ENCODE results near the gene BNIP3. TPM values are rescaled to one million over a fixed set of nuclear protein-coding genes. Genes with fewer than 3 reads are reported as not detected.

The BNIP3 gene
- total RNA-seq, 2 experiments from 2014 or later = 60.2 to 62.3 TPM

DNA sequence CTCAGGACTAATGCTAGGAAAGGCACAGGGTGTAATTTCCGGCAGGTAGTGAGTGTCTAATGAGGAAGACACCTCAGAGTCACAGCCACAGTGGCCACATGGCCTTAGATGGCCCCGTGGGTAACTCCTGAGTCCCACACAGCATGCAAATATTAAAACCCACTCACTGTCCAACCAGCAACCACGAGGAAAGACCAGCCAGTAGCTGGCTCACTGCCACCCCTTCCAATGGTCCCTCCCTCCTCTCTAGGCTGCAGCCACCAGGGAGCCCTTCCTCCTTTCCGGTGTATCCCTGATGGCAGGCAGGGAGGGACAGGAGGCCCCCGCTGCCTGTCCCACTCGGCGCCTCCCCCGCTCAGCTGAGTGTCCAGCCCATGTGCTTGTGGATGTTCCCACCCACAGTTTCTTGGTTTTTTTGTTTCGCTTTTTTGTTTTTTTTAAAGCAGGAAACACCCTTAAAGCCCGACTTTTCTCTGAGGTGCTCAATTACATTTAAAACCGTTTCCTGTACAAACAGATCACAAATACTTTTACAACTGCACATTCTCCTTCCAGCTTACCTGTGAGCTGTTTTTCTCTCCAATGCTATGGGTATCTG lies 9.2 kb downstream of the BNIP3 start:
- H3K4me1 Mint-ChIP-seq = peaks cover 61% of the 10 kb centered on the region
- H3K36me3 Mint-ChIP-seq (ENCODE audit: low read depth) = peaks cover 55% of the 10 kb centered on the region
- peak; percentile 50 for DNase-seq

DNA sequence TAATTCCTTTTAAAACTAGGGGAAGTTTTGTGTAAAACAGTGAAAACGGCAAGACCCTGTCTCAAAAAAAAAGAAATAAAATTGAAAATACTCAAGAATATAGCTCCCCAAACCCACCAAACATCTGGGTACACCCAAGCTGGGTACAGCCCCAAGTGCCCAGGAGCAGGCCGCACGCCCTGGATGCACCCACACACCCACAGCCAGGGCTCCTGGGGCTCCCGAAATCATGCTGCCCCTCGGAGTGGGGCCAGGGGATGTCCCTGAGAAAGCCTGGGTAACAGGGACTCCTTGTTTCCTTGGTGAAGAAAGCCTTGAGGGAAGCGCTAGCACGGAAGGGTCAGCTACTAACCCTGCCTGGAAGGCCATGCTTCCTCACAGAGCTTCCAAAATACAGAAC lies 10.1 kb downstream of the BNIP3 start:
- peaks cover 55% of the 10 kb centered on the region for H3K36me3 Mint-ChIP-seq (ENCODE audit: low read depth)
- no peaks in the 10 kb centered on the region for H3K27me3 Mint-ChIP-seq
- H3K4me1 Mint-ChIP-seq = peaks cover 52% of the 10 kb centered on the region
- peak overlapping the region; percentile 89 for H3K27ac Mint-ChIP-seq
- ChIA-PET CTCF (interaction anchor here (0.9 to 3.3 kb wide), 5 partner anchors 10 to 86 kb away, joined by 3 to 18 read pairs (median 5); partner anchors contain the start of gene BNIP3), POLR2A (interaction anchor here (0.8 to 3.2 kb wide), 6 partner anchors 10 to 86 kb away, joined by 3 to 24 read pairs (median 14); partner anchors contain the start of genes BNIP3 and PPP2R2D)
- DNase-seq = no peak
- H3K9me3 Mint-ChIP-seq = no peaks in the 10 kb centered on the region
- H3K4me3 Mint-ChIP-seq = peak overlapping the region; percentile 72

More for the DNA sequence above, 9.2 kb downstream of the BNIP3 start:
- CTCF ChIA-PET = interaction anchor here (0.9 to 3.3 kb wide), 7 partner anchors 9 to 87 kb away, joined by 3 to 18 read pairs (median 5); partner anchors contain the start of gene BNIP3
- no peaks in the 10 kb centered on the region for H3K27me3 Mint-ChIP-seq
- no peaks in the 10 kb centered on the region for H3K9me3 Mint-ChIP-seq
- POLR2A ChIA-PET = interaction anchor here (0.8 to 3.2 kb wide), 8 partner anchors 8 to 87 kb away, joined by 3 to 24 read pairs (median 12); partner anchors contain the start of genes BNIP3 and PPP2R2D
- peak overlapping the region; percentile 89 for H3K27ac Mint-ChIP-seq
- peak overlapping the region; percentile 72 for H3K4me3 Mint-ChIP-seq

DNA sequence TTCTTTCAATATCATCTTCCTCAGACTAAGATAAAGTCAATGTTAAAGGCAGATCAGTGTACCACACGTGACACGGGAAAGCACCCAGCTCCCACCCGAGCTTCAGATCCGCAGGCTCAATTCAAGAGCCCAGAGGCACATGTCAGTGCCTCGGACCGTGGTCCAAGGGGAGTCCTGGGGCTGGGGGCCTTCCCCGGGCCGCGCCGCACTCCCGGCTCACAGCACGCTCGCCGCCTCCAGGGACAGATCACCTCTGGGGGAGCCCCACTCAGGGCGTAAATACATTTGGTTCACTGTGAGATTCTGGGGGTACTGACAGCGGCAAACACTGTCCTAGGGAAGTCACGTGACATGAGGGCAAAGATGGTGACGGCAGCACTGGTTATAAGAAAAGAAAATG lies 10.8 kb downstream of the BNIP3 start:
- H3K4me3 Mint-ChIP-seq = no peak overlapping the region
- H3K36me3 Mint-ChIP-seq (ENCODE audit: low read depth) = peaks cover 57% of the 10 kb centered on the region
- no peaks in the 10 kb centered on the region for H3K9me3 Mint-ChIP-seq
- DNase-seq = no peak
- CTCF ChIA-PET = no interaction called here
- peak overlapping the region; percentile 23 for H3K27ac Mint-ChIP-seq
- peaks cover 49% of the 10 kb centered on the region for H3K4me1 Mint-ChIP-seq
- no peaks in the 10 kb centered on the region for H3K27me3 Mint-ChIP-seq
- POLR2A ChIA-PET = no interaction called here

DNA sequence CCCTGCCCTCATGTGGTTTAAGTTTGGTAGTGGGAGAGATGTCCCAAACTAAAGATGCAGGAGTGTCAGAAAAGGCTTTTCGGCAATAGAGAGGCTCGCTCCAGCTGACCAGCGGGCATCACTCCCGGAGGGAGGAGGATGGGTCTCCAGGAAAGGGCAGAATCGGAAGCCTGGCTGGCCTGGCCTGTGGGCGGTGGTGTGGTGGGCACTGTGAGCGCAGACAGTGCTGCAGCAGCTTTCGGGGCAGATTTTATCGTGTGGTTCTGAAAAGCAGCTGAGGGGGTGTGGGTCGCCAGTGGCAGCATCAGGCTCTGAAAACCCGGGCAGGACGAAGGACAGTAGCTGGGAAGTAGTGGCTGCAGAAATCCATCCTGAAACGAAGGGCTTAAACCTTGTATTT lies 12.8 kb downstream of the BNIP3 start:
- CTCF ChIA-PET = interaction anchor here (2.4 kb wide), 1 partner anchor 12 kb away, joined by 10 read pairs; the partner anchor contains the start of gene BNIP3
- H3K36me3 Mint-ChIP-seq (ENCODE audit: low read depth) = peaks cover 64% of the 10 kb centered on the region
- H3K27me3 Mint-ChIP-seq = no peaks in the 10 kb centered on the region
- POLR2A ChIA-PET = interaction anchor here (1.1 kb wide), 1 partner anchor 65 kb away, joined by 3 read pairs; no protein-coding TSS in a partner anchor
- no peak for DNase-seq
- H3K9me3 Mint-ChIP-seq = no peaks in the 10 kb centered on the region
- peaks cover 50% of the 10 kb centered on the region for H3K4me1 Mint-ChIP-seq
- H3K4me3 Mint-ChIP-seq = no peak overlapping the region
- no peak overlapping the region for H3K27ac Mint-ChIP-seq

DNA sequence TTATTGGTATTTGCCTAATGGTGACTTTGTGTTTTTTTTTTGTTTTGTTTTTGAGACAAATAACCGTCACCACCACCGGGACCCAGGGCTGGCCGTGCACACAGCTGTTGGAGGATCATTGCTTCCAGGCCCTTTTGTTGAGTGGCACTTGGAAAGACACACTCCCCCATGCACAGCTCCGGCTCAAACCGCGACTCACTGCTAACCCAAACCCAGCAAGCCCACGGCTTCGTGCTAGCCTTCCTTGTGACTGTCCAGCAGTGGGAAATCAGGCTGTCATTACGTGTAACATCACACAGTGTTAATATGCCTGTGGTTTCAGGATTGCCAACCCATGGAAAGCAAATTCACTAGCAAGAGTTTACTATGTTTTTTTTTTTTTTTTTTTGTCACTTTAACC lies 17.4 kb downstream of the BNIP3 start:
- no peaks in the 10 kb centered on the region for H3K27me3 Mint-ChIP-seq
- POLR2A ChIA-PET = interaction anchor here (0.7 to 2.6 kb wide), 6 partner anchors 10 to 64 kb away, joined by 3 to 13 read pairs (median 4); partner anchors contain the start of gene PPP2R2D
- H3K9me3 Mint-ChIP-seq = no peaks in the 10 kb centered on the region
- DNase-seq = no peak
- peaks cover 24% of the 10 kb centered on the region for H3K4me1 Mint-ChIP-seq
- peak overlapping the region; percentile 71 for H3K27ac Mint-ChIP-seq
- CTCF ChIA-PET = interaction anchor here (0.9 to 1.0 kb wide), 2 partner anchors 11 to 59 kb away, joined by 3 to 4 read pairs; no protein-coding TSS in a partner anchor
- H3K36me3 Mint-ChIP-seq (ENCODE audit: low read depth) = peaks cover 30% of the 10 kb centered on the region
- H3K4me3 Mint-ChIP-seq = no peak overlapping the region

DNA sequence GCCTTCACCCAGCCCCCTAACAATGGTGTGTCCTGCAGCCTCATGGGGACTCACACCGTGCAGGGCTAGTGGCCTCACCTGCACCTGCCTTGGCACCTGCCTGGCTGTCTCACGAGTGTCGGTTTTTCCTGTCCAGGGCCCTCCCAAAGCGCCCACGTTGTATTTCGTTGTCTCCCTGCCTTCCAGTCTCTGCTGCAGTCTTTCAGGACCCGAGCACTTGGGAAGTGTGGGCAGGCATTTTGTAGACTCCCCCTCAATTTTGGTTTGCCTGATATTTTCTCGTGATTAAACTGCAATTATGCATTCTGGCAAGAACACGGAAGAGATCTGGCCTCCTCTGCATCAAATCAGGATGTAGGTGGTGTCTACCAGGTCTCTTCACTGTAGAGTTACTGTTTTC lies 17.9 kb downstream of the BNIP3 start:
- Mint-ChIP-seq H3K27me3 (no peaks in the 10 kb centered on the region), H3K27ac (peak overlapping the region; percentile 50), H3K4me1 (peaks cover 24% of the 10 kb centered on the region), H3K4me3 (no peak overlapping the region), H3K9me3 (no peaks in the 10 kb centered on the region), H3K36me3 (ENCODE audit: low read depth) (peaks cover 28% of the 10 kb centered on the region)
- CTCF ChIA-PET = no interaction called here
- POLR2A ChIA-PET = no interaction called here
- no peak for DNase-seq

DNA sequence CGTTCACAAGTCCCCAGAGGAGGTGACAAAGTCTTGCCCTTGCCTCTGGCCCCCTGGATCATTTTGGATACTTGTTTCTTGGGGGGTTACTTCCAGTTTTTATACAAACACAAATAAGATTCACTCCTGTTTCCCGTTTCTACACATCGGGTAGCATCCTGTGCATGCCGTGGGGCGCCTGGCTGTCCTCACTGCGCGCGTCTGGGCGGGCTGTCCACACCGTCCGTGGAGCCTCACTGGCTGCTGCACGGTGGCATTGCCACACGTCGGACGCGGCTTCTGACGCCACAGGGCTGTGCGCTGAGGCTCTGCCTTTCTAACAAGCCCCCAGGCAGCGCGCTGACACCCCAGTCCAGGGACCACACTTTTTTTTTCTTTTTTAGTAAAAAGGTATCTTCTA lies 18.4 kb downstream of the BNIP3 start:
- Mint-ChIP-seq H3K4me1 (peaks cover 24% of the 10 kb centered on the region), H3K27me3 (no peaks in the 10 kb centered on the region), H3K4me3 (no peak overlapping the region), H3K36me3 (ENCODE audit: low read depth) (peaks cover 25% of the 10 kb centered on the region), H3K9me3 (no peaks in the 10 kb centered on the region), H3K27ac (no peak overlapping the region)
- no peak for DNase-seq
- ChIA-PET CTCF (no interaction called here), POLR2A (no interaction called here)

DNA sequence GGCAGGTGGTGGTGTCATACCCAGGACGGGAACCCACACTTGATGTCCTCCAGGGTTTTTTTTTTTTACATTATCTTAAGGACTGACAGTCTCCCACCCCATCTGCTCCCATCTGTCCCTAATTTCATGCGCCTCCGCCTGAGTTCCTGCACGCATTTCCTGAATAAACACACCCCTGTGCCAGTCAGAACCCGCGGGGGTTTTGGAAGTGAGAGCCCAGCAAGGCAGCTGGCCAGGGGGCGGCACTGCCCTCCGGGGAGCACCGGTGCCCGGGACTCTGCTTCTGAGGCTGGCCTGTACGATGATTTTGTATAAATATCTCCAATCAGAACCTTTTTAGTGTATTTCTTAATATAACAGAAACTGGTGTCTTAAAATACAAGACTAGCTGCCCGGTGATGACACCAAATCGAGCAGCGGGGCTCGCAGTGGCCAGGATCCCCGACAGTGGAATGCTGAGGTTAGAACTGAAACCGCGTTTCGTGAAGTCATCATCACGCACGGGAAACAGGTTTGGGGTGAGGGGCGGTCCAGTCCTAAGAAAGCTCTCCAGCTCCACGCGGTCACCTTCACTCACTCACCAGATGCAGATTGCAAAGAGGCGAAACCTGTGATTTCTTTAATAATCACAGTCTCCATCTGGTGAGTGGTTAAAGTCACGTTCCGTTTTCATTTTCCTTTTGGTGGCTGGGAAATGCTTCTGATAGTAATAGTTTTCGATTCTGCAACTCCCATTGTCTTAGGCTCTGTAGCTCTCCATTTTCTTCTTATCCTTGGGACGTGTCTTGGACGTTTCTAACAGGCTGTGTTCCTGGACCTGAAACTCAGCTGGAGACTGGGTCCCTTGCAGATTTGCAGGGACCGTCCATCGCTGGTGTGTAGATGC lies 19.7 kb downstream of the BNIP3 start:
- Mint-ChIP-seq H3K4me1 (peaks cover 24% of the 10 kb centered on the region), H3K4me3 (no peak overlapping the region), H3K27ac (no peak overlapping the region), H3K36me3 (ENCODE audit: low read depth) (peaks cover 26% of the 10 kb centered on the region), H3K9me3 (no peaks in the 10 kb centered on the region), H3K27me3 (no peaks in the 10 kb centered on the region)
- ChIA-PET POLR2A (interaction anchor here (0.8 to 1.2 kb wide), 2 partner anchors 10 to 61 kb away, joined by 3 to 4 read pairs; partner anchors contain the start of gene PPP2R2D), CTCF (no interaction called here)
- DNase-seq = no peak

DNA sequence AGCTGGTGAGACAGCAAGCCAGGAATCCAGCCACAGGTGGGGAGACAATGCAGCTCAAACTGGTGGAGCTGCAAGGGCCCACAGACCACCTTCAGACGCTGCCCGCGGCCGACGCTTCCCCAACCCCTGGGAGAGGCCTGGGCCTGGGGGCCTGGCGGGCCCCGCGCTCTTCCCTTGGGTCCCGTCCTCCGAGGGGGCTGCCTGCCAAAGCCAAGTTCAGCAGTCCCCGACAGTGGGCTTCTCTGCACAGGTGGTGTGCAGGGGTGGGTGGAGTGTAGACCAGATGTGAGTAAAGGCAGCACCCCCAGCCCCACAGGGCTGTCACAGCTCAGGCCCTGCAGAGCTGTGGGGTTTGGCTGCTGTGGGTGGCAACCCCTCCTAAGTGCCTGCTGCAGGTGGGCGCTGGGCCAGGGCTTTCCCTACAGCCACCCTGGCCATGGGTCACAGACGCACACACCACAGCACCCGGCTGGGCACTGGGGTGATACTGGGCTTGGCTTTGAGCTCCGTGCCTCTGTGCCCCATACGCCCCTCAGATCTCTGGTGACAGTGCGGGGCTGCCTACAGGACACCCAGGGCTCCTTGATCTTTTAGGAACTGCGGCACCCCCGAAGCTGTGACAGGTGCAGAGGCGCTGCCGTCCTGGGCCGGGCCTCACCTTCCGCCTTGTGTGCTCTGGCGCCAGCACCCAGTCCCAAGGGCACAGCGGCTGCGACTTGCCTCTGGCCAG lies 20.5 kb downstream of the BNIP3 start:
- no peaks in the 10 kb centered on the region for H3K9me3 Mint-ChIP-seq
- H3K36me3 Mint-ChIP-seq (ENCODE audit: low read depth) = peaks cover 31% of the 10 kb centered on the region
- no peak overlapping the region for H3K27ac Mint-ChIP-seq
- H3K27me3 Mint-ChIP-seq = no peaks in the 10 kb centered on the region
- H3K4me3 Mint-ChIP-seq = no peak overlapping the region
- ChIA-PET CTCF (no interaction called here), POLR2A (interaction anchor here (0.6 to 1.2 kb wide), 3 partner anchors 11 to 20 kb away, joined by 3 to 4 read pairs (median 3); no protein-coding TSS in a partner anchor)
- DNase-seq = no peak
- H3K4me1 Mint-ChIP-seq = peaks cover 23% of the 10 kb centered on the region

DNA sequence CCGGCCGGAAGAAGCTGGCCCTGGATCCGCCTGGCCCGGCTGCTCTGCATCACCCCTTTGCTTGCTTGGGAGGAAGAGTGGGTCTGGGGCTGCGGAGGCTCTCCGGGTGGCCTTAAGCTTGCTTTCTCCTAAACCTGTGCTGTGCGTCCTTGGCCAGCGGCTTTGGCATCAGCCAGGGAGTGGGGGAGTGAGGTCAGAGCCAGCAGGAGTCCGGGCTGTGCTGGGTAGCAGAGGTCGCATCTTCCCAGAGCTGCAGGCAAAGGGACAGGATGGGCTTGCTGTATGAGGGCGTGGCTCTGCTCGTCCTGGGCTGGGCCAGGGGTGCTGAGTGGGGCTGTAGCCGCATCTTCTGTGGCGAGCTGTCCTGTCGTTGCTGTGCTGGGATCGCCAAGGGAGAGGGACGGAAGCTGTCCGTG lies 21.1 kb downstream of the BNIP3 start:
- CTCF ChIA-PET = no interaction called here

DNA sequence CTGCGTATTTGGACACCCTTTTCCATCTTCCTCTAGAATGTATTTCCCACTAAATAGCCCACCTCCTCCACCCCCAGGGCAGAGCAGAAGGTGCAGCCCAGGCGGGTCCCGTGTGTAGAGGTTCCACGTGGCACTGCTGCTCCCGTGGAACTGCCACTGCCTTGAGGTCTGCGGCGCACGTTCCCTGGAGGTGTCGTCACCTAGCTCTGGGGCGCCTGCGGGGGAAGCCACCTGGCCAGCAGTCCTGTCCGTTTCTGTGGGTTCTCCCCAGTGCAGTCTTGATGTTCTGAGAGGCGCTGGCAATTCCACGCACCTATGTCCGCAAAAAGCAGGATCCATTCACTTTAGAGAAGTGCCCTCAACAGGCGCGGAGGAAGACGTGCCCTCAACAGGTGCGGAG lies 21.9 kb downstream of the BNIP3 start:
- POLR2A ChIA-PET = interaction anchor here (1.2 kb wide), 1 partner anchor 15 kb away, joined by 3 read pairs; no protein-coding TSS in a partner anchor
- Mint-ChIP-seq H3K36me3 (ENCODE audit: low read depth) (peaks cover 38% of the 10 kb centered on the region), H3K4me3 (no peak overlapping the region), H3K27me3 (no peaks in the 10 kb centered on the region), H3K27ac (no peak overlapping the region), H3K4me1 (peaks cover 11% of the 10 kb centered on the region), H3K9me3 (no peaks in the 10 kb centered on the region)
- DNase-seq = no peak
- CTCF ChIA-PET = no interaction called here

More for the DNA sequence above, 21.1 kb downstream of the BNIP3 start:
- POLR2A ChIA-PET = interaction anchor here (0.6 to 1.2 kb wide), 2 partner anchors 14 to 21 kb away, joined by 3 read pairs; no protein-coding TSS in a partner anchor
- Mint-ChIP-seq H3K4me1 (peaks cover 19% of the 10 kb centered on the region), H3K27me3 (no peaks in the 10 kb centered on the region), H3K9me3 (no peaks in the 10 kb centered on the region), H3K27ac (no peak overlapping the region), H3K4me3 (no peak overlapping the region), H3K36me3 (ENCODE audit: low read depth) (peaks cover 35% of the 10 kb centered on the region)
- no peak for DNase-seq

DNA sequence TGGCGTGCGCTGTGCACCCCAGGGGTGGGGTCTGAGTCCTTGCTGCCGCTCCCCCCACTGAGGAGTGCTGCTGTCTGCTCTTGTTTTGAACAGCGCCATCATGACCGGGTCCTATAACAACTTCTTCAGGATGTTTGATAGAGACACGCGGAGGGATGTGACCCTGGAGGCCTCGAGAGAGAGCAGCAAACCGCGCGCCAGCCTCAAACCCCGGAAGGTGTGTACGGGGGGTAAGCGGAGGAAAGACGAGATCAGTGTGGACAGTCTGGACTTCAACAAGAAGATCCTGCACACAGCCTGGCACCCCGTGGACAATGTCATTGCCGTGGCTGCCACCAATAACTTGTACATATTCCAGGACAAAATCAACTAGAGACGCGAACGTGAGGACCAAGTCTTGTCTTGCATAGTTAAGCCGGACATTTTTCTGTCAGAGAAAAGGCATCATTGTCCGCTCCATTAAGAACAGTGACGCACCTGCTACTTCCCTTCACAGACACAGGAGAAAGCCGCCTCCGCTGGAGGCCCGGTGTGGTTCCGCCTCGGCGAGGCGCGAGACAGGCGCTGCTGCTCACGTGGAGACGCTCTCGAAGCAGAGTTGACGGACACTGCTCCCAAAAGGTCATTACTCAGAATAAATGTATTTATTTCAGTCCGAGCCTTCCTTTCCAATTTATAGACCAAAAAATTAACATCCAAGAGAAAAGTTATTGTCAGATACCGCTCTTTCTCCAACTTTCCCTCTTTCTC lies 26.0 kb downstream of the BNIP3 start:
- Mint-ChIP-seq H3K4me1 (no peaks in the 10 kb centered on the region), H3K4me3 (no peak overlapping the region), H3K27ac (no peak overlapping the region), H3K36me3 (ENCODE audit: low read depth) (peaks cover 60% of the 10 kb centered on the region), H3K27me3 (no peaks in the 10 kb centered on the region), H3K9me3 (no peaks in the 10 kb centered on the region)
- ChIA-PET CTCF (no interaction called here), POLR2A (no interaction called here)
- DNase-seq = no peak

Measured in activated CD4-positive, alpha-beta memory T cell treated with anti-CD3 and anti-CD28 coated beads, Interleukin-2, amount 10 ng/mL, durations not matched to agents 7 days and 5 days (primary cell).